Fibroblast of lung (primary cell): ENCODE measurements around the gene PRRG3.

ENCODE experiments used
- EZH2 ChIP-seq: IDR thresholded peaks from 2 replicates; pipeline ENCODE4 v1.5.1; 2012; ENCODE audit warnings: low read length, control low read depth, mild to moderate bottlenecking; ENCODE audit errors: missing control alignments
- TF ChIP-seq, protein P1 (sequence below), 2 donors: IDR thresholded peaks in 1 of 2; conservative IDR thresholded peaks in 1 of 2; 1 replicate in 1 of 2; 2 replicates in 1 of 2; pipeline ENCODE4 v1.5.1; 2011 to 2012; ENCODE audit warnings: low read length in 2 of 2, control low read depth in 1 of 2, inconsistent platforms in 1 of 2, low read depth in 1 of 2, mild to moderate bottlenecking in 1 of 2

DNA sequence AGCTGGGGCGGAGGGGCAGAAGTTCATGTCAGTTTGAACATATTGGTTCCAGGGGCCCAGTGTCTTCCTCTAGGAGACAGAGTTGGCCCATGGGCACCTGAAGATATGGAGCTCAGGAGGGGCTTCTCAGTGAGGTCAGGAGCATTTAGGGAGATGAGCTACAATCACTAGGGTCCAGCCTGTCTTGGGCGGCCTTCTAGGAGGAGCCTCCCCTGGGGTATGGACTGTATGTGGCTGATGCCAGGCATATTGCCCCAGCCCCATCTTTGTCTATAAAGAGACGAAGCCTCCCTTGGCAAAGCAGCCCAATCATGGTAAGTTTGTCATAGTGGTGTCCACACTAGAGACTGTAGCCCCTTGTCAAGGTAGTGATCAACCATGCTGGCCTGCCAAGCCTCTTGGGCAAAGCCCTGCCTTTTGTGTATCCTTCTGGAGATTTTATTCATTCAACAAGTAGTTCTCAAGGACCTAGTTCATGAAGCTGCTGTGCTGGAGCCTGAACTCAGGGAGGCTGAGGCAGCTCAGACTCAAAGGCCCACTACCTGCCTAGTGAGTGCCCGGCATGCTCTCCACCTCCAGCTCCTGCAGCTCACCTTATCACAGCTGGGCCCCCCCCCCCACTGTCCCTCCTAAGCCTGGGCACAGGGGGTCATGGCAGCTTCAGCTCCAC, 33.9 kb downstream of the PRRG3 start:
- no peak for TF ChIP-seq EZH2
- TF ChIP-seq, protein P1, sequence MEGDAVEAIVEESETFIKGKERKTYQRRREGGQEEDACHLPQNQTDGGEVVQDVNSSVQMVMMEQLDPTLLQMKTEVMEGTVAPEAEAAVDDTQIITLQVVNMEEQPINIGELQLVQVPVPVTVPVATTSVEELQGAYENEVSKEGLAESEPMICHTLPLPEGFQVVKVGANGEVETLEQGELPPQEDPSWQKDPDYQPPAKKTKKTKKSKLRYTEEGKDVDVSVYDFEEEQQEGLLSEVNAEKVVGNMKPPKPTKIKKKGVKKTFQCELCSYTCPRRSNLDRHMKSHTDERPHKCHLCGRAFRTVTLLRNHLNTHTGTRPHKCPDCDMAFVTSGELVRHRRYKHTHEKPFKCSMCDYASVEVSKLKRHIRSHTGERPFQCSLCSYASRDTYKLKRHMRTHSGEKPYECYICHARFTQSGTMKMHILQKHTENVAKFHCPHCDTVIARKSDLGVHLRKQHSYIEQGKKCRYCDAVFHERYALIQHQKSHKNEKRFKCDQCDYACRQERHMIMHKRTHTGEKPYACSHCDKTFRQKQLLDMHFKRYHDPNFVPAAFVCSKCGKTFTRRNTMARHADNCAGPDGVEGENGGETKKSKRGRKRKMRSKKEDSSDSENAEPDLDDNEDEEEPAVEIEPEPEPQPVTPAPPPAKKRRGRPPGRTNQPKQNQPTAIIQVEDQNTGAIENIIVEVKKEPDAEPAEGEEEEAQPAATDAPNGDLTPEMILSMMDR (conservative IDR thresholded peaks at IDR 0.05 in 1 of 2, IDR thresholded peaks at IDR 0.05 in 1 of 2; ENCODE audit: low read depth in 1 of 2, low read length in 2 of 2) = no peak
